Measurements from ENCODE around the gene YTHDF1. TPM values are rescaled to one million over a fixed set of nuclear protein-coding genes. Genes with fewer than 3 reads are reported as not detected.

Gene YTHDF1
- total RNA-seq, 2 experiments from 2014 or later: 36.2 to 38.7 TPM

- H3K4me1 Mint-ChIP-seq (ENCODE audit: low read depth): peaks cover 8% of the 10 kb centered on the region
- H3K36me3 Mint-ChIP-seq (ENCODE audit: low read depth): peaks cover 36% of the 10 kb centered on the region
- H3K27ac Mint-ChIP-seq: peak overlapping the region; percentile 34
- ChIA-PET CTCF (interaction anchor here (2.1 kb wide), 1 partner anchor 26 kb away, joined by 10 read pairs; no protein-coding TSS in a partner anchor), POLR2A (no interaction called here)
- no peak overlapping the region for H3K4me3 Mint-ChIP-seq
- no peaks in the 10 kb centered on the region for H3K27me3 Mint-ChIP-seq (ENCODE audit: low read depth)
- no peak for ATAC-seq
- no peak for DNase-seq
- H3K9me3 Mint-ChIP-seq (ENCODE audit: insufficient read depth): no peaks in the 10 kb centered on the region
Observed at GRCh38 chr20:63196768-63197470, 19.0 kb downstream of the YTHDF1 start.

DNA sequence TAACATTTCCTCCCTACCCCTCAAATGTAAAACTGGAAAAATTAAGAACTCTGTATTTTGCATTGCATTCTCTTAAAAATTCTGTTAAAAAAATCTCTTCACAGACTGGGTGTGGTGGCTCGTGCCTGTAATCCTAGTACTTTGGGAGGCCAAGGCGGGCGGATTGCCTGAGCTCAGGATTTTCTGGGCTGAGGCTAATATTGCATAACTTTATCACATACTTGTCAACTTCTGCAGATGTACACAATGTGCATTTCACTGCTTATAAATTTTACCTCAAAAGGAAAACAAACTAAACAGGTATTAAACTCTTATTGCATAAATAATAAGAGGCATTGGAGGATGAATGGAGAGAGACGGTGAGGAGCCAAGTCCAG lies 21.1 kb downstream of the YTHDF1 start:
- CTCF ChIA-PET: no interaction called here
- Mint-ChIP-seq H3K4me1 (ENCODE audit: low read depth) (peaks cover 8% of the 10 kb centered on the region), H3K36me3 (ENCODE audit: low read depth) (peaks cover 25% of the 10 kb centered on the region), H3K4me3 (no peak overlapping the region), H3K27me3 (ENCODE audit: low read depth) (no peaks in the 10 kb centered on the region), H3K9me3 (ENCODE audit: insufficient read depth) (no peaks in the 10 kb centered on the region), H3K27ac (no peak overlapping the region)
- ATAC-seq: no peak
- no peak for DNase-seq
- POLR2A ChIA-PET: no interaction called here

- no peaks in the 10 kb centered on the region for H3K9me3 Mint-ChIP-seq (ENCODE audit: insufficient read depth)
- no peaks in the 10 kb centered on the region for H3K27me3 Mint-ChIP-seq (ENCODE audit: low read depth)
- CTCF ChIA-PET: no interaction called here
- ATAC-seq (no peak), DNase-seq (no peak)
- no peak overlapping the region for H3K27ac Mint-ChIP-seq
- no peak overlapping the region for H3K4me3 Mint-ChIP-seq
- H3K4me1 Mint-ChIP-seq (ENCODE audit: low read depth): peaks cover 8% of the 10 kb centered on the region
- POLR2A ChIA-PET: no interaction called here
- peaks cover 22% of the 10 kb centered on the region for H3K36me3 Mint-ChIP-seq (ENCODE audit: low read depth)
Observed at GRCh38 chr20:63194007-63194796, 21.7 kb downstream of the YTHDF1 start.

- DNase-seq (no peak), ATAC-seq (no peak)
- ChIA-PET POLR2A (no interaction called here), CTCF (no interaction called here)
- H3K36me3 Mint-ChIP-seq (ENCODE audit: low read depth): peaks cover 21% of the 10 kb centered on the region
- H3K27me3 Mint-ChIP-seq (ENCODE audit: low read depth): no peaks in the 10 kb centered on the region
- H3K27ac Mint-ChIP-seq: no peak overlapping the region
- H3K4me3 Mint-ChIP-seq: no peak overlapping the region
- H3K4me1 Mint-ChIP-seq (ENCODE audit: low read depth): peaks cover 5% of the 10 kb centered on the region
- no peaks in the 10 kb centered on the region for H3K9me3 Mint-ChIP-seq (ENCODE audit: insufficient read depth)
Observed at GRCh38 chr20:63192721-63193120, 23.2 kb downstream of the YTHDF1 start.

DNA sequence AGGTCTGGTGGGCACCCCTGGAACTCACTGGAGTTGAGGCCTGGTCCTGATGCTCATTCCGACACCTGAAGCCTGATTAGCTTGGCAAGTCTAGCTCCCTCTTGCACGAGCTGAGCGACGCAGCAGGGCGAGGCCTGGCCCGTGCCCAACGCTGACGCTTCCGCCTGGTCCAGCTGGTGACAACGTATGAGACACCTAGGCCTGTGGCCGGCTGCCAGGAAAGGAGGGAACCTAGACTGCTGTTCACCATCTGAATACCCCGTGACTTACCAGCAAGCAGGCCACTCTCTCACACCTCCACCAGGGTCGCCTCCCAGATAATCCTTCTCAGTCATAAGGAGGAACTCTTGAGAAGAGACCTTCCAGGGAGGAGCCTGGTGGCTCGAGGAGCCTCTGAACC lies 24.5 kb downstream of the YTHDF1 start:
- DNase-seq (no peak), ATAC-seq (no peak)
- POLR2A ChIA-PET: no interaction called here
- Mint-ChIP-seq H3K9me3 (ENCODE audit: insufficient read depth) (no peaks in the 10 kb centered on the region), H3K4me3 (no peak overlapping the region), H3K36me3 (ENCODE audit: low read depth) (peaks cover 12% of the 10 kb centered on the region), H3K27me3 (ENCODE audit: low read depth) (no peaks in the 10 kb centered on the region), H3K4me1 (ENCODE audit: low read depth) (no peaks in the 10 kb centered on the region), H3K27ac (no peak overlapping the region)
- CTCF ChIA-PET: interaction anchor here (1.0 kb wide), 1 partner anchor 32 kb away, joined by 3 read pairs; no protein-coding TSS in a partner anchor

DNA sequence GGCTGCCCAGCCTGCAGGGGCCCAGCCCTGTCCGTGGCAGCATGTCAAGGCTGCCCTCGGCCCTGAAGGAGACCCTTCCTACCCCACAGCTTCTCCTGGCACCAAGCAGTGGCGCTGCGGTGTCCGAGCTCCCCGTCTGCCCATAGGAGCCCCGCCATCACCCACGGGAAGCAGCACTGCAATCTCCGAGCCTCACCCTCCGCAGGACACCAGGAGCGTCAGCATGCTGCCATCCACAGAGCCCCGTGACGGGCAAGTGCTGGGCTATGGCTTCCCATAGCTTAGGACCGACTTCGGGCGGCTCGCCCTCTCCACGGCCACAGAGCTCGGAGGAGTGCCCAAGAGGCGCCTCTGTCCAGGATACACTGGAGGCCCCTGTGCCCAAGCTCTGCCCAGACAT lies 25.1 kb downstream of the YTHDF1 start:
- Mint-ChIP-seq H3K9me3 (ENCODE audit: insufficient read depth) (no peaks in the 10 kb centered on the region), H3K27me3 (ENCODE audit: low read depth) (no peaks in the 10 kb centered on the region), H3K4me1 (ENCODE audit: low read depth) (no peaks in the 10 kb centered on the region), H3K27ac (no peak overlapping the region), H3K4me3 (no peak overlapping the region), H3K36me3 (ENCODE audit: low read depth) (peaks cover 9% of the 10 kb centered on the region)
- DNase-seq: no peak
- ChIA-PET POLR2A (no interaction called here), CTCF (interaction anchor here (1.0 kb wide), 1 partner anchor 33 kb away, joined by 3 read pairs; no protein-coding TSS in a partner anchor)
- ATAC-seq: no peak

DNA sequence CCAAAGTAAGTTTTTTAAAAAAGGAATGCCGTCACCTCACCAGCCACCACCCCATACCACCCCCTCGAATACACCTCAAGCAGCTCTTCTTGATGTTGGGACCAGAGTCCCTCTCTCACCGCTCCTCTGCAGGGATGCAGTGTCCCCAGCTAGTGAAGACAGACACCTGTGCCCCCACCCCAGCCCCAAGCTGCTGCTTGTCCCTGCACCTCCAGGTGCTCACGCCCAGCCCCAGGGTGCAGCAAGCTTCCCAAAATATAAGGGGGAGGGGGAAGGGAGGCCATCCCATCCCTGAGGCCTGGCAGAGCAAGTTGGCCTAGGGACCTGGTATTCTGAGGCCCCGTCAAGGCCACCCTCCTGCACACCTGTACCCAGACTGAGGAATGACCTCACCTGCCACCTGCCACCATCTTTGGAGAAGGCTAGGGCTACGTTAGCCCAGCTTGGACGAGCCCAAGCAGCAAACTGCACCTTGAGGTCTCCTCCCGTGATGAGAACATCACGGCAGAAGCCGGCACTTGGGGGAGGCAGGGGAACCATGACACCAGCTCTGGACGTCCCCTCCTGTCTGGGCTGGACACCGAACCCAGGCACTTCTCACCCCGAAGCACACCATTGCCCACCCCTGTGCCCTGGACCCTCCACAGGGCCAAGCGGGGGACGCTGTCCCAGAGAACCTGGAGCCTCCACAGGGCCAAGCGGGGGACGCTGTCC lies 25.9 kb downstream of the YTHDF1 start:
- DNase-seq (no peak), ATAC-seq (no peak)
- no peak overlapping the region for H3K4me3 Mint-ChIP-seq
- H3K4me1 Mint-ChIP-seq (ENCODE audit: low read depth): no peaks in the 10 kb centered on the region
- no peaks in the 10 kb centered on the region for H3K9me3 Mint-ChIP-seq (ENCODE audit: insufficient read depth)
- H3K27me3 Mint-ChIP-seq (ENCODE audit: low read depth): no peaks in the 10 kb centered on the region
- POLR2A ChIA-PET: no interaction called here
- H3K36me3 Mint-ChIP-seq (ENCODE audit: low read depth): peaks cover 4% of the 10 kb centered on the region
- CTCF ChIA-PET: no interaction called here
- no peak overlapping the region for H3K27ac Mint-ChIP-seq

GRCh38 chr20:63189322-63189642 lies 26.6 kb downstream of the YTHDF1 start:
- H3K36me3 Mint-ChIP-seq (ENCODE audit: low read depth): no peaks in the 10 kb centered on the region
- H3K4me3 Mint-ChIP-seq: no peak overlapping the region
- no peak overlapping the region for H3K27ac Mint-ChIP-seq
- no peaks in the 10 kb centered on the region for H3K9me3 Mint-ChIP-seq (ENCODE audit: insufficient read depth)
- ATAC-seq (no peak), DNase-seq (no peak)
- POLR2A ChIA-PET: no interaction called here
- no peaks in the 10 kb centered on the region for H3K4me1 Mint-ChIP-seq (ENCODE audit: low read depth)
- no peaks in the 10 kb centered on the region for H3K27me3 Mint-ChIP-seq (ENCODE audit: low read depth)
- CTCF ChIA-PET: no interaction called here

GRCh38 chr20:63188641-63189321 lies 27.1 kb downstream of the YTHDF1 start:
- Mint-ChIP-seq H3K4me1 (ENCODE audit: low read depth) (no peaks in the 10 kb centered on the region), H3K4me3 (no peak overlapping the region), H3K27ac (no peak overlapping the region), H3K9me3 (ENCODE audit: insufficient read depth) (no peaks in the 10 kb centered on the region), H3K27me3 (ENCODE audit: low read depth) (no peaks in the 10 kb centered on the region), H3K36me3 (ENCODE audit: low read depth) (no peaks in the 10 kb centered on the region)
- CTCF ChIA-PET: no interaction called here
- POLR2A ChIA-PET: no interaction called here
- ATAC-seq (no peak), DNase-seq (no peak)

DNA sequence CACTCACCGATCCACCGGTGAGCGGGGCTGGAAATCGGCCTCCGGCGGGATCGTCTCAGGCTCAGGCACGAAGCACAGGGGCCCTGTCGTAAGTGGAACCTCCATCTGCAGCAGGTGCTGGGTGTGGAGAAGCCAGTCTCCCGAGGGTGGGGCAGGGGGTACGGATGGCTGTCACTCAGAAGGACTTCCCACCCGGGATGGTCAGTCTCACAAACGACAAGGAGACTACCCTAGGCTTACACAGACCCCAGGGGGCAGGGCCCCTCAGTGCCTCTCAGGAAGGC lies 27.8 kb downstream of the YTHDF1 start:
- Mint-ChIP-seq H3K27me3 (ENCODE audit: low read depth) (no peaks in the 10 kb centered on the region), H3K4me3 (no peak overlapping the region), H3K9me3 (ENCODE audit: insufficient read depth) (no peaks in the 10 kb centered on the region), H3K27ac (no peak overlapping the region), H3K36me3 (ENCODE audit: low read depth) (no peaks in the 10 kb centered on the region), H3K4me1 (ENCODE audit: low read depth) (no peaks in the 10 kb centered on the region)
- POLR2A ChIA-PET: no interaction called here
- ATAC-seq (no peak), DNase-seq (no peak)
- CTCF ChIA-PET: no interaction called here

GRCh38 chr20:63187338-63188158 lies 28.4 kb downstream of the YTHDF1 start:
- POLR2A ChIA-PET: no interaction called here
- no peak for DNase-seq
- H3K27ac Mint-ChIP-seq: no peak overlapping the region
- no peaks in the 10 kb centered on the region for H3K27me3 Mint-ChIP-seq (ENCODE audit: low read depth)
- no peaks in the 10 kb centered on the region for H3K36me3 Mint-ChIP-seq (ENCODE audit: low read depth)
- no peak for ATAC-seq
- H3K4me1 Mint-ChIP-seq (ENCODE audit: low read depth): no peaks in the 10 kb centered on the region
- no peaks in the 10 kb centered on the region for H3K9me3 Mint-ChIP-seq (ENCODE audit: insufficient read depth)
- CTCF ChIA-PET: no interaction called here
- H3K4me3 Mint-ChIP-seq: no peak overlapping the region

Data from activated CD8-positive, alpha-beta T cell treated with anti-CD3 and anti-CD28 coated beads, Interleukin-2, amount 10 ng/mL, durations not matched to agents 7 days and 5 days (primary cell).